GM12878 (cell line): ENCODE data around the gene PPP1R12A. TPM values are rescaled to one million over a fixed set of nuclear protein-coding genes. Genes with fewer than 3 reads are reported as not detected.

Experiments
- ATAC-seq: fragments of 200-7000 bp; cut with Tn5 transposase; 3 replicates; pipeline ENCODE4 v1.9.1; 2020; ENCODE audit warnings: mild to moderate bottlenecking, moderate library complexity
- BruUV-seq: library from RNA; stranded (reverse); fragments of 400-500 nt; replicated peaks from 2 replicates; lab custom pipeline; 2021; lab: Mats Ljungman, UMichigan
- CTCF ChIA-PET: fragments of 300-600 bp; sonication (Branson Sonifier 250); formaldehyde crosslinking; extraction: SDS; loops from one replicate; lab custom pipeline; 2021; ENCODE audit warnings: inconsistent platforms; lab: Yijun Ruan, JAX
- POLR2A ChIA-PET: fragments of 350-600 bp; formaldehyde crosslinking; extraction: SDS; loops from one replicate; lab custom pipeline; 2021; ENCODE audit warnings: inconsistent platforms; lab: Charles Lee
- RAD21 ChIA-PET: fragments of 300-600 bp; sonication (Branson Sonifier 250); formaldehyde crosslinking; loops from one replicate; lab custom pipeline; 2023; ENCODE audit warnings: antibody characterized with exemption; ENCODE audit not compliant: unreplicated experiment; lab: Charles Lee
- SMC1A ChIA-PET: fragments of 300-600 bp; sonication (Branson Sonifier 250); formaldehyde crosslinking; loops from one replicate; lab custom pipeline; 2023; ENCODE audit not compliant: unreplicated experiment, uncharacterized antibody; lab: Charles Lee
- DNase-seq: peaks from one replicate; pipeline ENCODE4 v3.0.0-alpha.2; 2011; ENCODE audit warnings: low read depth, low spot score
- FAIRE-seq: peaks from 3 replicates; lab custom pipeline; 2011; peaks lifted over from hg19 to GRCh38; lab: Jason Lieb, UNC
- H2AFZ ChIP-seq: 2 replicates; pipeline ENCODE4 v1.6.0; 2011; ENCODE audit warnings: low read depth, low read length, control low read depth; ENCODE audit not compliant: control insufficient read depth
- H3K27ac ChIP-seq: 2 replicates; pipeline ENCODE4 v1.5.1; 2011; ENCODE audit warnings: control low read depth; ENCODE audit not compliant: control insufficient read depth, insufficient read depth
- H3K27me3 ChIP-seq, 2 experiments: replicated peaks in 1 of 2; 2 replicates each; pipeline versions ENCODE4 v1.6.0 to v1.6.1; 2011; ENCODE audit warnings: low read length in 1 of 2; ENCODE audit not compliant: control insufficient read depth in 2 of 2, insufficient read depth in 2 of 2
- H3K36me3 ChIP-seq, 2 experiments: 2 replicates each; pipeline ENCODE4 v1.5.1; 2011; ENCODE audit warnings: low read length in 1 of 2; ENCODE audit not compliant: control insufficient read depth in 2 of 2, insufficient read depth in 2 of 2
- H3K4me1 ChIP-seq: 2 replicates; pipeline ENCODE4 v1.6.1; 2011; ENCODE audit warnings: mild to moderate bottlenecking, low read length, moderate library complexity, mixed read lengths; ENCODE audit not compliant: control insufficient read depth, insufficient read depth
- H3K4me2 ChIP-seq: 2 replicates; pipeline ENCODE4 v1.6.0; 2011; ENCODE audit warnings: control low read depth; ENCODE audit not compliant: control insufficient read depth, insufficient read depth
- H3K4me3 ChIP-seq: fragments of 200-600 bp; sonication (generic); 2 replicates; pipeline ENCODE4 v1.5.1; 2016
- H3K79me2 ChIP-seq: 2 replicates; pipeline ENCODE4 v1.6.0; 2011; ENCODE audit warnings: low read length; ENCODE audit not compliant: control insufficient read depth, insufficient read depth
- H3K9ac ChIP-seq: 2 replicates; pipeline ENCODE4 v1.8.0; 2011; ENCODE audit warnings: low read length, control low read depth, mixed read lengths; ENCODE audit not compliant: control insufficient read depth, insufficient read depth
- H3K9me3 ChIP-seq: replicated peaks from 3 replicates; pipeline ENCODE4 v1.5.1; 2011; ENCODE audit warnings: mild to moderate bottlenecking, low read length; ENCODE audit not compliant: control insufficient read depth, insufficient read depth
- H4K20me1 ChIP-seq: 2 replicates; pipeline ENCODE4 v1.6.0; 2011; ENCODE audit not compliant: control insufficient read depth, insufficient read depth
- E2F8 ChIP-seq: fragments of 450-650 bp; IDR thresholded peaks from 2 replicates; pipeline ENCODE4 v1.6.1; 2018; ENCODE audit warnings: mild to moderate bottlenecking, low read depth, moderate library complexity; ENCODE audit not compliant: partially characterized antibody
- EP300 ChIP-seq, 2 experiments: fragments of 150-350 bp in 1 of 2; IDR thresholded peaks; 2 replicates each; pipeline ENCODE4 v1.6.1; 2011 to 2012; ENCODE audit warnings: low read depth in 2 of 2, low read length in 2 of 2, borderline replicate concordance in 1 of 2, improper control_type of control experiment in 1 of 2, inconsistent platforms in 1 of 2; ENCODE audit not compliant: control insufficient read depth in 1 of 2
- FOXK2 ChIP-seq: fragments of 450-650 bp; IDR thresholded peaks from 2 replicates; pipeline ENCODE4 v1.6.1; 2017; ENCODE audit warnings: mild to moderate bottlenecking, moderate library complexity
- HCFC1 ChIP-seq: fragments of 150-350 bp; IDR thresholded peaks from 2 replicates; pipeline ENCODE4 v1.6.1; 2014; ENCODE audit warnings: low read length
- IRF4 ChIP-seq: IDR thresholded peaks from 2 replicates; pipeline ENCODE4 v1.6.1; 2011; ENCODE audit warnings: low read depth, low read length
- MEF2B ChIP-seq: fragments of 450-650 bp; IDR thresholded peaks from 2 replicates; pipeline ENCODE4 v1.6.1; 2018; ENCODE audit warnings: mild to moderate bottlenecking, moderate library complexity; ENCODE audit not compliant: partially characterized antibody, poor library complexity, severe bottlenecking
- NFYA ChIP-seq: IDR thresholded peaks from 2 replicates; pipeline ENCODE4 v1.6.1; 2011; ENCODE audit warnings: low read depth, mild to moderate bottlenecking, low read length, improper control_type of control experiment, borderline replicate concordance
- POU2F2 ChIP-seq: IDR thresholded peaks from 3 replicates; pipeline ENCODE4 v1.6.1; 2011; ENCODE audit warnings: low read depth, mild to moderate bottlenecking, low read length, borderline replicate concordance
- REST ChIP-seq: IDR thresholded peaks from 2 replicates; pipeline ENCODE4 v1.6.1; 2012; ENCODE audit warnings: mild to moderate bottlenecking, low read depth, low read length
- SKIL ChIP-seq: fragments of 450-650 bp; IDR thresholded peaks from 2 replicates; pipeline ENCODE4 v1.6.1; 2017; ENCODE audit warnings: mild to moderate bottlenecking, low read depth, inconsistent platforms; ENCODE audit not compliant: poor library complexity, severe bottlenecking
- SPI1 ChIP-seq: IDR thresholded peaks from 2 replicates; pipeline ENCODE4 v1.6.1; 2011; ENCODE audit warnings: low read depth, mild to moderate bottlenecking, low read length, moderate library complexity, borderline replicate concordance; ENCODE audit not compliant: insufficient read depth
- TCF12 ChIP-seq: IDR thresholded peaks from 2 replicates; pipeline ENCODE4 v1.6.1; 2011; ENCODE audit warnings: low read depth, mild to moderate bottlenecking, low read length
- TCF7 ChIP-seq: IDR thresholded peaks from 2 replicates; pipeline ENCODE4 v1.6.1; 2014; ENCODE audit warnings: antibody characterized with exemption, borderline replicate concordance
- YY1 ChIP-seq: IDR thresholded peaks from 2 replicates; pipeline ENCODE4 v1.6.1; 2011; ENCODE audit warnings: low read depth, mild to moderate bottlenecking, low read length
- WGBS: methylation state at CpG from one replicate; pipeline ENCODE4 v1.1.6; 2016; ENCODE audit warnings: low lambda C conversion rate; ENCODE audit not compliant: insufficient replicate concordance, insufficient coverage; ENCODE audit errors: missing lambda C conversion rate; 5-methylcytosine and 5-hydroxymethylcytosine counted together
- in situ Hi-C: fragments of 300-500 bp; cut with MboI; formaldehyde crosslinking; loops from 9 replicates; pipeline ENCODE4 v1.14.3; 2018; ENCODE audit warnings: mixed read lengths
- intact Hi-C: fragments of 100-400 bp; cut with micrococcal nuclease; formaldehyde crosslinking; loops from one replicate; pipeline ENCODE4 v1.14.2; 2022; ENCODE audit not compliant: unreplicated experiment
- polyA plus RNA-seq, 11 experiments: library from polyadenylated mRNA; depleted of rRNA in 4 of 11; unstranded in 6 of 11; stranded (reverse) in 5 of 11; fragments of >200 nt; fragmentation: Nextera tagmentation in 4 of 11; fragmentation: Illumina TruSeq in 1 of 11; extraction: Ambion mirVana in 4 of 11; extraction: Trizol in 1 of 11; gene quantifications; 1 replicate in 1 of 11; 2 replicates in 10 of 11; pipeline versions ENCODE4 v1.2.1 to v1.2.3, GENCODE V29; 2011 to 2016; ENCODE audit warnings: inconsistent platforms in 2 of 11, missing spikeins in 2 of 11, low read depth in 1 of 11
- total RNA-seq, 4 experiments: library from RNA; depleted of rRNA in 3 of 4; stranded (reverse); fragments of >200 nt in 3 of 4; fragmentation: Illumina TruSeq in 1 of 4; extraction: Trizol in 1 of 4; gene quantifications; 2 replicates each; pipeline versions ENCODE4 v1.2.1 to v1.2.3, GENCODE V29; 2013 to 2021
- TF ChIP-seq, protein P1 (sequence below): IDR thresholded peaks from 2 replicates; pipeline ENCODE4 v1.6.1; 2011; ENCODE audit warnings: low read depth, low read length, improper control_type of control experiment, borderline replicate concordance

The PPP1R12A gene
- total and polyA plus RNA-seq, 10 of the 15 experiments (the other 5 are each of a cell fraction or from before 2014, with no cell fraction given), result 22.8 to 134 (median 51.4) TPM

DNA sequence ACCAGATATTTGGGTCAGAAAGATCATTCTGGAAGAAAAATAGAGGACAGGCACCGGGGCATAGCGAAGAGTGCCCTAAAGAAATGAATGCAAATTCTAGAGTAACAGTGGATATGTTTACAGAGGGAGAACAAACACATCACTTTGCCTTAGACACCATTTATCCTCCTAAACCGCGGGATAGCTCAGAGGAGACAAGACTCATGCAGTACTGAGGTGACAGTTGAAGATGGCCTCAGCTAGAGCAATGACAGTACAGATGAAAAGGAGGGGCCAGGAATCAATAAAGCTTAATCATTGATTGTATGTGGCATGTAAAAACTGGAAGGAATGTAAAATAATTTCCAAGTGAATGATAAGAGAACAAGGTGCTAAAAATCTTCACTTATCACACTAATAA is 10.5 kb upstream of the PPP1R12A start:
- in situ Hi-C loops, result no loop called here
- no peak for TF ChIP-seq YY1
- TF ChIP-seq IRF4, result no peak
- TF ChIP-seq FOXK2, result no peak
- no peak for TF ChIP-seq MEF2B
- TF ChIP-seq TCF7, result no peak
- no peak for TF ChIP-seq E2F8
- TF ChIP-seq REST, result no peak
- TF ChIP-seq, protein P1, sequence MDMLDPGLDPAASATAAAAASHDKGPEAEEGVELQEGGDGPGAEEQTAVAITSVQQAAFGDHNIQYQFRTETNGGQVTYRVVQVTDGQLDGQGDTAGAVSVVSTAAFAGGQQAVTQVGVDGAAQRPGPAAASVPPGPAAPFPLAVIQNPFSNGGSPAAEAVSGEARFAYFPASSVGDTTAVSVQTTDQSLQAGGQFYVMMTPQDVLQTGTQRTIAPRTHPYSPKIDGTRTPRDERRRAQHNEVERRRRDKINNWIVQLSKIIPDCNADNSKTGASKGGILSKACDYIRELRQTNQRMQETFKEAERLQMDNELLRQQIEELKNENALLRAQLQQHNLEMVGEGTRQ, result no peak
- TF ChIP-seq NFYA, result no peak
- no peak for TF ChIP-seq SPI1
- no peak for TF ChIP-seq EP300 (IDR thresholded peaks at IDR 0.05; ENCODE audit: borderline replicate concordance in 1 of 2, control insufficient read depth in 1 of 2, low read depth in 2 of 2, low read length in 2 of 2)
- no peak for TF ChIP-seq HCFC1
- no peak for TF ChIP-seq POU2F2
- no peak for TF ChIP-seq TCF12
- TF ChIP-seq SKIL, result no peak

More for the DNA sequence above, 10.5 kb upstream of the PPP1R12A start:
- 98% methylated on average over 4 of the region's 4 CpGs for WGBS
- BruUV-seq, result no TSS peak
- CTCF ChIA-PET, result interaction anchor here (1.4 kb wide), 1 partner anchor 58 kb away, joined by 3 read pairs; no protein-coding TSS in a partner anchor
- POLR2A ChIA-PET, result no interaction called here
- Histone ChIP-seq H3K9me3 (no peaks in the 10 kb centered on the region), H3K9ac (no peak overlapping the region), H4K20me1 (no peaks in the 10 kb centered on the region), H3K4me2 (no peak overlapping the region), H3K27ac (no peak overlapping the region), H3K27me3 (no peaks in the 10 kb centered on the region), H3K4me1 (no peaks in the 10 kb centered on the region), H3K4me3 (no peak overlapping the region), H3K79me2 (no peaks in the 10 kb centered on the region), H2AFZ (no peak overlapping the region), H3K36me3 (no peaks in the 10 kb centered on the region)
- SMC1A ChIA-PET, result interaction anchor here (1.0 to 1.4 kb wide), 4 partner anchors 9 to 242 kb away, joined by 3 to 9 read pairs (median 4); no protein-coding TSS in a partner anchor
- RAD21 ChIA-PET, result no interaction called here
- no peak for FAIRE-seq
- ATAC-seq, result no peak
- DNase-seq, result no peak
- intact Hi-C loops, result no loop called here
